Endothelial cell (in vitro differentiated cells): ENCODE data around the gene TAF4. TPM values are rescaled to one million over a fixed set of nuclear protein-coding genes. Genes with fewer than 3 reads are reported as not detected.

ENCODE experiments used
- DNase-seq: peaks from one replicate; pipeline ENCODE4 v3.0.0; 2021; ENCODE audit warnings: low spot score
- H3K27ac Mint-ChIP-seq: one replicate; pipeline ENCODE4 v1.8.0; 2021; ENCODE audit warnings: mixed read lengths, inconsistent platforms; ENCODE audit not compliant: unreplicated experiment
- H3K27me3 Mint-ChIP-seq: one replicate; pipeline ENCODE4 v1.8.0; 2021; ENCODE audit warnings: mild to moderate bottlenecking, moderate library complexity, mixed read lengths, inconsistent platforms; ENCODE audit not compliant: unreplicated experiment
- H3K36me3 Mint-ChIP-seq: one replicate; pipeline ENCODE4 v1.8.0; 2021; ENCODE audit warnings: mild to moderate bottlenecking, low read depth, mixed read lengths, inconsistent platforms; ENCODE audit not compliant: unreplicated experiment
- H3K4me1 Mint-ChIP-seq: one replicate; pipeline ENCODE4 v1.8.0; 2021; ENCODE audit warnings: mild to moderate bottlenecking, mixed read lengths, inconsistent platforms; ENCODE audit not compliant: unreplicated experiment
- H3K4me3 Mint-ChIP-seq: one replicate; pipeline ENCODE4 v1.8.0; 2021; ENCODE audit warnings: mild to moderate bottlenecking, mixed read lengths, inconsistent platforms; ENCODE audit not compliant: unreplicated experiment
- H3K9me3 Mint-ChIP-seq: one replicate; pipeline ENCODE4 v1.8.0; 2021; ENCODE audit warnings: mixed read lengths, inconsistent platforms; ENCODE audit not compliant: unreplicated experiment
- CTCF ChIP-seq: fragments of 200-600 bp; sonication (generic); IDR thresholded peaks from one replicate; pipeline ENCODE4 v1.5.0; 2021; ENCODE audit warnings: antibody characterized with exemption; ENCODE audit not compliant: unreplicated experiment
- total RNA-seq: library from RNA; stranded (reverse); fragmentation: NEBNext Ultra II Directional; extraction: Animal tissue kit (Norgen Biotek cat#: 25700); gene quantifications from one replicate; pipeline ENCODE4 v1.2.1, GENCODE V29; 2021; ENCODE audit not compliant: unreplicated experiment

The TAF4 gene
- total RNA-seq, 1 donor from 2014 or later: 14.2 TPM

DNA sequence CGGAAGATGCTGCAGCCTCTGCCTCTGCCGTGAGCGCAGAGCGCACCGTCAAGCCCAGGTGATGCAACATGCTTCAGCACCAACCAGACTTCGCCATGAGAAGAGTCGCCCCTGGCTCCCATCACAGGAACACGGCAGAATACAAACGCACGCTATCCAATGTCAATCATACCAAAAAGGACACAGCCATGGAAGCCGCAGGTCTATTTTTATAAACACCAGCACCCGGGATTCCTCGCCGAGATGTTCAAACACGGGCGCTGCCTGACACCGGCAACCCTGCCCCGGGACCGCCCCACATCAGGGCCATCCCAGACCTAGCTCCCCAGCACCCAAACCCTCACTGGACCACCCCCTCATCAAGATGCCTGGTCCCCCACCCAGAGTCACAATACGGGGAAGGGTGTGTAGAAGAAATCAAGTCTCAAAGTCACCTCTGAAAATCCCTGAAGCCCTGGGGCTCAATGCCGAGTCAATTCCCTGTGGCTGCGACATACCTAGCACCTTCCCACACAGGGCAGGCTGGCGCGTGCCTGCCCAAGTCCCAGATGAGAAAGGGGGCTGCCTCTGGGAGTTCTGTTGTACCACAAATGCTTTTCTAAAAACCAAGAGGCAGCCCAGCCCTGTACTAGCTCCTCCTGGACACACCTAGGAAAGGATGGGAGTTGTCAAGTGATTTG is 17.9 kb downstream of the TAF4 start:
- Mint-ChIP-seq H3K27ac (no peak overlapping the region), H3K27me3 (peaks cover 4% of the 10 kb centered on the region), H3K9me3 (no peaks in the 10 kb centered on the region), H3K4me3 (no peak overlapping the region), H3K36me3 (no peaks in the 10 kb centered on the region), H3K4me1 (peaks cover 19% of the 10 kb centered on the region)
- no peak for TF ChIP-seq CTCF
- DNase-seq: no peak

GRCh38 chr20:62046431-62046830 is 19.2 kb downstream of the TAF4 start:
- DNase-seq: no peak
- peaks cover 2% of the 10 kb centered on the region for H3K27me3 Mint-ChIP-seq
- H3K27ac Mint-ChIP-seq: no peak overlapping the region
- H3K4me1 Mint-ChIP-seq: peaks cover 19% of the 10 kb centered on the region
- TF ChIP-seq CTCF: no peak
- no peaks in the 10 kb centered on the region for H3K36me3 Mint-ChIP-seq
- H3K9me3 Mint-ChIP-seq: no peaks in the 10 kb centered on the region
- no peak overlapping the region for H3K4me3 Mint-ChIP-seq

DNA sequence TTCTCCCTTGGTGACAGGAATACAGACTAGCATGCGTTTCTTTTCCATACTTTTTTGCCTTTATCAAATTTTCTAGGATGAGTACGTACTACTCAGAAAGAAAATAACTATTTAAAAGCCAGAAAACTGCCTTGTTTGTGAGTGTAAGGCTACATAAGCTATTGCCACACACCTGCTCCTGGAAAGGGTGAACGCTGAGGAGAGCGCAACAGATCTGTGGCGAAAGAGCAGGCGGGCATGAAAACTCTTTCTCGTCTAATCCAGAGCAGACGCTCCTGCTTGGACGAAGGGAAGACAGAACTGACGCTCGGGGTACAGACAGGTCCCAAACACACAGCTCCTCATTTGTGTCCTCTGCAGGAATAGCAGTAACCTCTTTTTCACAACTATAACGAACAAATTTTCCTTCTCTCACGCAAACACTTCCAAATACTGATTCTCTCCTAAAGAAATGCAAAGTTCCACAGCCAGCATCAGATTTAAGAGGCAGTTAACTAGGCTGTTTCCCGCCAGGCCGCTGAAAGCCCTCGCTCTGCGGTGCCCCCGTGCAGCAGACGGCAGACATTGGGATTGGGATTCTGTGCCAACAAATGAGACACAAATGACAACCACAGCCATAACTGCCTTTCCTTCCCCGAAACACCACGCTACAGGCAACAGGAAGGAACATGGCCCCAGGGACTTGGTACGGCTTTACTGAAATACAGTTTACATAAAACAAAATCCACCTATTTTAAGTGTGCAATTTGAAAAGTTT is 20.0 kb downstream of the TAF4 start:
- no peaks in the 10 kb centered on the region for H3K9me3 Mint-ChIP-seq
- no peak overlapping the region for H3K4me3 Mint-ChIP-seq
- H3K4me1 Mint-ChIP-seq: peaks cover 19% of the 10 kb centered on the region
- no peak for DNase-seq
- TF ChIP-seq CTCF: no peak
- H3K27ac Mint-ChIP-seq: peak overlapping the region; percentile 18
- peaks cover 2% of the 10 kb centered on the region for H3K27me3 Mint-ChIP-seq
- no peaks in the 10 kb centered on the region for H3K36me3 Mint-ChIP-seq

- Mint-ChIP-seq H3K4me1 (peaks cover 19% of the 10 kb centered on the region), H3K9me3 (no peaks in the 10 kb centered on the region), H3K36me3 (no peaks in the 10 kb centered on the region), H3K27ac (peak overlapping the region; percentile 61), H3K4me3 (no peak overlapping the region), H3K27me3 (peaks cover 2% of the 10 kb centered on the region)
- DNase-seq: no peak
- TF ChIP-seq CTCF: no peak
These were observed 20.6 kb downstream of the TAF4 start for GRCh38 chr20:62045118-62045517.

GRCh38 chr20:62044631-62045030 is 21.1 kb downstream of the TAF4 start:
- H3K4me1 Mint-ChIP-seq: peaks cover 19% of the 10 kb centered on the region
- no peaks in the 10 kb centered on the region for H3K36me3 Mint-ChIP-seq
- peak overlapping the region; percentile 61 for H3K27ac Mint-ChIP-seq
- no peaks in the 10 kb centered on the region for H3K9me3 Mint-ChIP-seq
- no peak overlapping the region for H3K4me3 Mint-ChIP-seq
- H3K27me3 Mint-ChIP-seq: no peaks in the 10 kb centered on the region
- no peak for TF ChIP-seq CTCF
- DNase-seq: peak; percentile 41
